Heart left ventricle (tissue), 16 donors: ENCODE results near the gene NAPSA. TPM values are rescaled to one million over a fixed set of nuclear protein-coding genes. Genes with fewer than 3 reads are reported as not detected.
"Not testable (repeated sequence)": the region's sequence is repeated elsewhere in the genome, so short reads cannot be mapped to it uniquely, and the experiment has no call there.

Experiments
- ATAC-seq, 4 donors: fragments of 200-7000 bp; cut with Tn5 transposase; one replicate each; pipeline ENCODE4 v1.9.1; 2020 to 2022; ENCODE audit warnings: moderate library complexity in 4 of 4, mild to moderate bottlenecking in 3 of 4, moderate number of reproducible peaks in 1 of 4
- DNase-seq, 5 donors: peaks; one replicate each; pipeline ENCODE4 v3.0.0-alpha.2; 2020
- H3K27ac ChIP-seq, 12 donors: fragments of 200-600 bp; sonication (generic) in 4 of 12; one replicate each; pipeline versions ENCODE4 v1.5.0 to v1.8.0; 2016 to 2022; ENCODE audit warnings: mild to moderate bottlenecking in 2 of 12
- H3K27me3 ChIP-seq, 9 donors: fragments of 200-600 bp; sonication (generic) in 2 of 9; one replicate each; pipeline versions ENCODE4 v1.5.1 to v1.8.0; 2016 to 2022; ENCODE audit warnings: mild to moderate bottlenecking in 3 of 9
- H3K36me3 ChIP-seq, 9 donors: fragments of 200-600 bp; sonication (generic) in 2 of 9; one replicate each; pipeline versions ENCODE4 v1.5.0 to v1.8.0; 2018 to 2022; ENCODE audit warnings: mild to moderate bottlenecking in 2 of 9
- H3K4me1 ChIP-seq, 12 donors: fragments of 200-600 bp; sonication (generic) in 4 of 12; one replicate each; pipeline versions ENCODE4 v1.5.0 to v1.8.0; 2016 to 2022; ENCODE audit warnings: mild to moderate bottlenecking in 3 of 12
- H3K4me3 ChIP-seq, 12 donors: fragments of 200-600 bp; sonication (generic) in 4 of 12; one replicate each; pipeline versions ENCODE4 v1.5.0 to v1.8.0; 2017 to 2022; ENCODE audit warnings: mild to moderate bottlenecking in 9 of 12, moderate library complexity in 4 of 12
- H3K9me3 ChIP-seq, 12 donors: fragments of 200-600 bp; sonication (generic) in 4 of 12; one replicate each; pipeline versions ENCODE4 v1.5.0 to v1.8.0; 2016 to 2022; ENCODE audit warnings: mild to moderate bottlenecking in 1 of 12
- POLR2A ChIP-seq, 2 donors: fragments of 450-650 bp; IDR thresholded peaks; one replicate each; pipeline ENCODE4 v1.6.1; 2017; ENCODE audit warnings: antibody characterized with exemption in 2 of 2, mild to moderate bottlenecking in 2 of 2, moderate library complexity in 2 of 2
- WGBS, 4 donors: extraction: QIAGEN DNeasy Blood & Tissue Kit in 2 of 4; methylation state at CpG; one replicate each; pipeline versions ENCODE4 v1.1.5 to v1.1.7; 2013 to 2018; 5-methylcytosine and 5-hydroxymethylcytosine counted together
- intact Hi-C, 10 donors: fragments of 100-400 bp; cut with DNase I; formaldehyde crosslinking; loops; one replicate each; pipeline versions ENCODE4 v1.11.1 to v1.14.2; 2022
- polyA plus RNA-seq, 2 donors: library from polyadenylated mRNA; stranded (reverse); fragments of 200-250 nt; gene quantifications; one replicate each; pipeline ENCODE4 v1.2.3, GENCODE V29; 2013
- total RNA-seq, 9 donors: library from RNA; depleted of rRNA in 2 of 9; stranded (reverse); fragments of >200 nt in 2 of 9; fragmentation: NEBNext Ultra II Directional in 3 of 9; extraction: Animal tissue kit (Norgen Biotek cat#: 25700) in 3 of 9; gene quantifications; one replicate each; pipeline versions ENCODE4 v1.1.0 to v1.2.4, GENCODE V29; 2016 to 2023
- TF ChIP-seq, protein P1 (sequence below), 12 donors: fragments of 200-600 bp; sonication (generic) in 4 of 12; IDR thresholded peaks; one replicate each; pipeline versions ENCODE4 v1.5.0 to v1.8.0; 2018 to 2022; ENCODE audit warnings: antibody characterized with exemption in 12 of 12, mild to moderate bottlenecking in 5 of 12
- donor health status: ischemic (EF 13 %, LVEDD 7.1; RV severe dilation, severe dysfunction).
- donor health status: healthy with polysubstance abuse.
- donor health status: DM: no; HTN: yes; CAD: no.
- donor health status: DM: no; HTN: no; CAD: no.
- donor health status: ischemic (EF 25% LVEDD 6.9; RV normal size, moderate dysfunction).
- donor health status: ischemic (EF 25% LVEDD 5.7; RV mildly dilated, moderate dysfunction).
- donor health status: healthy.
- donor health status: DM: yes; HTN: yes; CAD: no.
- donor health status: ischemic (EF 35%, LVEDD 5.7; RV mildly dilated, moderate dysfunction).
- donor health status: nonischemic (EF 11% LVEDD 7.7; RV severe dilation, severe dysfunction).
- donor health status: DM: yes; HTN: yes; CAD: no.
- donor health status: PGD.
- donor health status: ischemic (EF 29% LVEDD 5.4; RV normal size, mild dysfunction).
- donor health status: nonischemic (EF 23%, LVEDD 6.1; RV moderate dilation, normal function).

The NAPSA gene
- total and polyA plus RNA-seq, 11 donors = 0.28 to 0.89 (median 0.62) TPM; not detected in 5

GRCh38 chr19:50358483-50359327 lies 6.7 kb downstream of the NAPSA start:
- H3K27me3 ChIP-seq = no peaks in the 10 kb centered on the region
- TF ChIP-seq, protein P1, sequence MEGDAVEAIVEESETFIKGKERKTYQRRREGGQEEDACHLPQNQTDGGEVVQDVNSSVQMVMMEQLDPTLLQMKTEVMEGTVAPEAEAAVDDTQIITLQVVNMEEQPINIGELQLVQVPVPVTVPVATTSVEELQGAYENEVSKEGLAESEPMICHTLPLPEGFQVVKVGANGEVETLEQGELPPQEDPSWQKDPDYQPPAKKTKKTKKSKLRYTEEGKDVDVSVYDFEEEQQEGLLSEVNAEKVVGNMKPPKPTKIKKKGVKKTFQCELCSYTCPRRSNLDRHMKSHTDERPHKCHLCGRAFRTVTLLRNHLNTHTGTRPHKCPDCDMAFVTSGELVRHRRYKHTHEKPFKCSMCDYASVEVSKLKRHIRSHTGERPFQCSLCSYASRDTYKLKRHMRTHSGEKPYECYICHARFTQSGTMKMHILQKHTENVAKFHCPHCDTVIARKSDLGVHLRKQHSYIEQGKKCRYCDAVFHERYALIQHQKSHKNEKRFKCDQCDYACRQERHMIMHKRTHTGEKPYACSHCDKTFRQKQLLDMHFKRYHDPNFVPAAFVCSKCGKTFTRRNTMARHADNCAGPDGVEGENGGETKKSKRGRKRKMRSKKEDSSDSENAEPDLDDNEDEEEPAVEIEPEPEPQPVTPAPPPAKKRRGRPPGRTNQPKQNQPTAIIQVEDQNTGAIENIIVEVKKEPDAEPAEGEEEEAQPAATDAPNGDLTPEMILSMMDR (IDR thresholded peaks at IDR 0.05) = no peak
- peak in 1 of 2 donors; percentile 55 for TF ChIP-seq POLR2A (IDR thresholded peaks at IDR 0.05)
- no peaks in the 10 kb centered on the region for H3K36me3 ChIP-seq
- H3K4me3 ChIP-seq = peak overlapping the region; percentile 6 to 71 (median 54)
- H3K27ac ChIP-seq = peak overlapping the region in 10 of 12 donors; percentile 34 to 92 (median 82)
- ATAC-seq (peak; percentile 17 to 76 (median 66)), DNase-seq (peak; percentile 70 to 92 (median 81))
- peaks cover 0 to 13% (median 0%) of the 10 kb centered on the region in 12 donors for H3K4me1 ChIP-seq
- intact Hi-C loops = loop anchor here in 4 of 10 donors (5.0 to 10.0 kb wide), 5 partner anchors 59 to 566 kb away; partner anchors contain the start of gene SPIB (in 1 of the 4)
- WGBS, 4 donors = 28 to 41% (median 32%) methylated on average over 51 to 54 of the region's 54 CpGs
- no peaks in the 10 kb centered on the region for H3K9me3 ChIP-seq

- WGBS, 4 donors = 8 to 13% (median 10%) methylated on average over 49 to 54 of the region's 54 CpGs
These were observed 8.0 kb downstream of the NAPSA start for GRCh38 chr19:50357178-50358100.

GRCh38 chr19:50356691-50357177 lies 8.7 kb downstream of the NAPSA start:
- Histone ChIP-seq H3K4me3 (peak overlapping the region in 5 of 12 donors; percentile 43 to 71 (median 54)), H3K27ac (peak overlapping the region in 2 of 12 donors; percentile 84 to 87), H3K9me3 (no peaks in the 10 kb centered on the region), H3K27me3 (no peaks in the 10 kb centered on the region), H3K4me1 (peaks cover 0 to 13% (median 0%) of the 10 kb centered on the region in 12 donors), H3K36me3 (no peaks in the 10 kb centered on the region)
- ATAC-seq (no peak), DNase-seq (no peak)
- 35 to 38% (median 36%) methylated on average over 13 of the region's 13 CpGs for WGBS, 4 donors
- intact Hi-C loops = loop anchor here in 7 of 10 donors (1.0 to 10.0 kb wide), 10 partner anchors 61 to 568 kb away; partner anchors contain the start of genes JOSD2 (in 1 of the 7) and SPIB (in 1 of the 7)
- TF ChIP-seq, protein P1 (IDR thresholded peaks at IDR 0.05) = no peak
- TF ChIP-seq POLR2A (IDR thresholded peaks at IDR 0.05) = no peak

More at GRCh38 chr19:50357178-50358100, 8.0 kb downstream of the NAPSA start:
- DNase-seq (peak; percentile 65 to 89 (median 76)), ATAC-seq (peak; percentile 68 to 86 (median 75))
- no peaks in the 10 kb centered on the region for H3K27me3 ChIP-seq
- peaks cover 0 to 13% (median 0%) of the 10 kb centered on the region in 12 donors for H3K4me1 ChIP-seq
- H3K9me3 ChIP-seq = no peaks in the 10 kb centered on the region
- TF ChIP-seq, protein P1 (IDR thresholded peaks at IDR 0.05) = peak; percentile 82 to 94 (median 88)
- no peak for TF ChIP-seq POLR2A (IDR thresholded peaks at IDR 0.05)
- intact Hi-C loops = loop anchor here in 7 of 10 donors (1.0 to 10.0 kb wide), 10 partner anchors 60 to 567 kb away; partner anchors contain the start of genes JOSD2 (in 1 of the 7) and SPIB (in 1 of the 7)
- H3K27ac ChIP-seq = peak overlapping the region; percentile 37 to 92 (median 82)
- no peaks in the 10 kb centered on the region for H3K36me3 ChIP-seq
- H3K4me3 ChIP-seq = peak overlapping the region; percentile 14 to 71 (median 54)

GRCh38 chr19:50353487-50353880 lies 12.0 kb downstream of the NAPSA start:
- H3K9me3 ChIP-seq, H3K27me3 ChIP-seq, H3K27ac ChIP-seq, H3K36me3 ChIP-seq, ATAC-seq, H3K4me3 ChIP-seq, DNase-seq: not testable (repeated sequence)
- intact Hi-C loops = loop anchor here in 1 of 10 donors (10.0 kb wide), 1 partner anchor 571 kb away; no protein-coding TSS in a partner anchor
- 87 to 95% (median 93%) methylated on average over 7 of the region's 7 CpGs for WGBS, 4 donors
- peaks cover 0 to 10% (median 0%) of the 10 kb centered on the region in 12 donors for H3K4me1 ChIP-seq
